22Rv1 (cell line): ENCODE data around the gene NR1I3.
A peak's percentile ranks its signal among the peaks of the same experiment; 100 is the strongest.
"Not testable (repeated sequence)": the region's sequence is repeated elsewhere in the genome, so short reads cannot be mapped to it uniquely, and the experiment has no call there.

Experiments
- H3K27ac ChIP-seq: fragments of 450-650 bp; 2 replicates; pipeline ENCODE4 v1.5.1; 2017
- CTCF ChIP-seq: fragments of 450-650 bp; IDR thresholded peaks from 2 replicates; pipeline ENCODE4 v1.5.1; 2017; ENCODE audit warnings: mild to moderate bottlenecking
- ZFX ChIP-seq: fragments of 450-650 bp; IDR thresholded peaks from 2 replicates; pipeline ENCODE4 v1.6.1; 2017; ENCODE audit warnings: antibody characterized with exemption, borderline replicate concordance

NR1I3 gene

DNA sequence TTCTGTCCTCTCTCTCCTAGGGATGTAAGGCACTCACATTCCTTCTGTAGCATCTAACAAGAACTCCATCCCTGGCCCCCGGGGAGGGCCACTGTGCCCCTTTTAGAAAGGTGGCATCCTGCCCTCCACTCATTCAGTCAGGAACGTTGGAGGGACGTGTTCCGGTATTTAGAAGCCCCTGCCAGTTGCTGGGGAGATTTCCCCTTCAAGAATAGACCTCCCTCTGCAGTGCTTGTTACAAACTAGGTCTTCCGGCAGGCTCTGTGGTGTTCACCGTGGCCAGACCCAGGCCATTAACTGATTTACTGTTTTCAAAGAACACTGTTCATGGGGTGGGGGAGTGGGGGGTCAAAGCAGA is 21.3 kb upstream of the NR1I3 start:
- no peak overlapping the region for H3K27ac ChIP-seq
- no peak for TF ChIP-seq CTCF
- TF ChIP-seq ZFX = no peak

DNA sequence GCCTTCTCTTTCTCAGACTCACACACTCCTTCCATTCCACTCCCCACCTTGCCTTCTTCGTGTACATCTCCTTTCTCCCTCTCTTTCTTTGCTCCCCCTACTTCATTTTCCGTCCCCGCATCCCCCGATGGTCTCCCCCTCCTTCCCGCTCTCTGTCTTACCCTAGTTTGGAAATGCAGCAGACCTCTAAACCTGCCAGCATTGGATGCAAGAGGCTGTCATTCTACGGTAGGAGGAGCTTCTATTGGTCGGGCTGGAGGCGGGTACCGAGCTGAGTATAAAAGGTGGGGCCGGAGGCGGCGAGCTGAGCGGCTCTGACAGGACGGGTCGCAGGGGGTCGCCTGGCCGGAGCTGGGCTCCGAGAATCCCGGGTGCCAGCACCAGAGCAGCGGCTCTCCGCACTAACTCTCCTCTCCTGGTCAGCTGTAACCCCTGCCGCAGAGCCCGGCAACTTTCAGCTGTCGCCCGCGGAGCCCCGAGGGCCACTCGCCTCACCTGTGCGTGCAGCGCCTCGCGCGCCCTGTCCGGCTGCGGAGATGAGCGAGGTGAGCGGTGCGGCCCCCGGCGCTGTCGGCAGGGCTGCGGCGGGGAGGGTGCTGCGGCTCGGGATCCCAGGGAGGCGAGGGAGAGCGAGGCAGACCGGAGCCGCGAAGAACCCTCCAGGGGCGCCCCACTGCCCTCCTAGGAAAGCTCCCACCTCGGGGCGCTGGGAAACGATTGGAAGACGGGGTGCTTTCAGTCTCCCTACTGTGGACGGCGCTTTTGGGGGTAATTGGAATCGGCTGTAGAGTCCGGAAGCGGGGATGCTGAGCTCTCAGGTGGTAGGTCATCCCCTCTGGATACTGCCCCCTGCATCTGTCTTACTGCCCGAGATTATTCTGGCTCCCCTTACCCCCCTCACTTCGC is 20.7 kb upstream of the NR1I3 start, which contains the start of gene PCP4L1:
Gene PCP4L1 (plus strand): TSS at position 307 of the 906 bp plus-strand sequence. CDS start 230 bp downstream, at position 537.
- no peak within 1 kb of the TSS for H3K27ac ChIP-seq
- TF ChIP-seq ZFX = no peak
- TF ChIP-seq CTCF = peak; percentile 15; the same call in 1 of the 2 replicates

- H3K27ac ChIP-seq = not testable (repeated sequence)
Observed at GRCh38 chr1:161257109-161257508, 19.1 kb upstream of the NR1I3 start.

- H3K27ac ChIP-seq = not testable (repeated sequence)
Observed at GRCh38 chr1:161255955-161256520, 18.0 kb upstream of the NR1I3 start.

DNA sequence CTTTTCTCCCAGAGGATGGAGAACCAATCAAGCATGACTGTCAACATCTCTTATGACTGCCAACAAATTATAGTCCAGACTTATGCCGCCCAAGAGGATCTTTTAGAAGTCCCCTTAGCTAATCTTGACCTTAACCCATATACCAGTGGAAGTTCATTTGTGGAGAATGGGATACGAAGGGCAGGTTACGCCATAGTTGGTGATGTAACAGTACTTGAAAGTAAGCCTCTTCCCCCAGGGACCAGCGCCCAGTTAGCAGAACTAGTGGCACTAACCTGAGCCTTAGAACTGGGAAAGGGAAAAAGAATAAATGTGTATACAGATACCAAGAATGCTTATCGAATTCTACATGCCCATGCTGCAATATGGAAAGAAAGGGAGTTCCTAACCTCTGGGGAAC is 17.3 kb upstream of the NR1I3 start:
- not testable (repeated sequence) for H3K27ac ChIP-seq

- no peak overlapping the region for H3K27ac ChIP-seq
- TF ChIP-seq ZFX (no peak), CTCF (no peak)
Observed at GRCh38 chr1:161251579-161251978, 13.6 kb upstream of the NR1I3 start.

DNA sequence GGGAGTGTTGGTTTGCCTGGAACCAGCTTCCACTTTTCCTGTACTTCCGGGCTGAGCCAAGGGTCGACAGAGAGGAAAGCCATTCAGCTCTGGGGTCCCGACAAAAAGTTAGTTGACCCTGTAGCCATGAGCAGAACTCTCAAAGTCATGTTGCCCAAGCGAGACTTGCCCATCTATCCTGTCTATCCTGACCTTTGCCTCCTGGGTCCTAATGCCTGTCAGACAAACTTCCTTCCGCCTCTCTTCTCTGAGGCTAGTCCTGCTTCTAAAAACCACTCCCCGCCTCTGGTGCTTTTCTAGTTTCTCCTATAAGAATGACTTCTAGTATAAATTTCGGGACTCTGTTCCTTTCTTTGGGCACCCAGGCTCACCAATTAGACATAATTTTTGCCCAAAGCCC is 12.8 kb upstream of the NR1I3 start:
- no peak overlapping the region for H3K27ac ChIP-seq
- TF ChIP-seq CTCF = no peak
- TF ChIP-seq ZFX = no peak

DNA sequence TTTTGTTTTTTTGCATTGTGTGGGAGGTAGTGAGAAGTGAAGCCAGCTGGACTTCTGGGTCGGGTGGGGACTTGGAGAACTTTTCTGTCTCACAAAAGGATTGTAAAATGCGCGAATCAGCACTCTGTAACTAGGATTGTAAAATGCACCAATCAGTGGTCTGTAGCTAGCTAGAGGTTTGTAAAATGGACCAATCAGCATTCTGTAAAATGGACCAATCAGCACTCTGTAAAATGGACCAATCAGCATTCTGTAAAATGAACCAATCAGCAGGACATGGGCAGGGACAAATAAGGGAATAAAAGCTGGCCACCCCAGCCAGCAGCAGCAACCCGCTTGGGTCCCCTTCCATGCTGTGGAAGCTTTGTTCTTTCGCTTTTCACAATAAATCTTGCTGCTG is 12.1 kb upstream of the NR1I3 start:
- H3K27ac ChIP-seq = not testable (repeated sequence)

GRCh38 chr1:161244888-161245287 is 6.9 kb upstream of the NR1I3 start:
- no peak overlapping the region for H3K27ac ChIP-seq
- TF ChIP-seq ZFX (no peak), CTCF (no peak)
